GM12874 (cell line): Measurements from ENCODE around the gene STOM.

Experiments
- CTCF ChIP-seq: IDR thresholded peaks from 2 replicates; pipeline ENCODE4 v1.5.1; 2011; ENCODE audit warnings: low read depth, mild to moderate bottlenecking, control low read depth, low read length, moderate library complexity; ENCODE audit not compliant: insufficient read depth

The STOM gene

GRCh38 chr9:121340676-121341392 is 29.2 kb downstream of the STOM start:
- TF ChIP-seq CTCF: no peak

- TF ChIP-seq CTCF: no peak
Observed at GRCh38 chr9:121339437-121339836, 30.6 kb downstream of the STOM start.

- no peak for TF ChIP-seq CTCF
Observed at GRCh38 chr9:121336665-121337064, 33.4 kb downstream of the STOM start.

GRCh38 chr9:121333950-121334773 is 35.9 kb downstream of the STOM start:
- no peak for TF ChIP-seq CTCF

- no peak for TF ChIP-seq CTCF
Observed at GRCh38 chr9:121331992-121332685, 37.9 kb downstream of the STOM start.

GRCh38 chr9:121331549-121331948 is 38.5 kb downstream of the STOM start:
- TF ChIP-seq CTCF: no peak

GRCh38 chr9:121328876-121329681 is 41.0 kb downstream of the STOM start:
- no peak for TF ChIP-seq CTCF
